Neural crest cell (in vitro differentiated cells): Measurements from ENCODE around the gene KIAA1958. TPM values are rescaled to one million over a fixed set of nuclear protein-coding genes. Genes with fewer than 3 reads are reported as not detected.

Experiments
- DNase-seq: peaks from one replicate; pipeline ENCODE4 v3.0.0; 2021; ENCODE audit warnings: low read depth, mixed read lengths, low spot score
- H3K27ac Mint-ChIP-seq: one replicate; pipeline ENCODE4 v1.8.0; 2021; ENCODE audit warnings: mild to moderate bottlenecking, mixed read lengths; ENCODE audit not compliant: unreplicated experiment
- H3K27me3 Mint-ChIP-seq: 2 replicates; pipeline ENCODE4 v1.8.0; 2021; ENCODE audit warnings: low read depth, mild to moderate bottlenecking, mixed read lengths
- H3K36me3 Mint-ChIP-seq: 2 replicates; pipeline ENCODE4 v1.8.0; 2021; ENCODE audit warnings: low read depth, mild to moderate bottlenecking, mixed read lengths
- H3K4me1 Mint-ChIP-seq: 2 replicates; pipeline ENCODE4 v1.8.0; 2021; ENCODE audit warnings: mixed read lengths
- H3K4me3 Mint-ChIP-seq: one replicate; pipeline ENCODE4 v1.8.0; 2021; ENCODE audit warnings: mild to moderate bottlenecking, mixed read lengths
- H3K9me3 Mint-ChIP-seq: 2 replicates; pipeline ENCODE4 v1.8.0; 2021; ENCODE audit warnings: mixed read lengths
- CTCF ChIP-seq: fragments of 200-600 bp; sonication (generic); conservative IDR thresholded peaks from 2 replicates; pipeline ENCODE4 v1.5.0; 2021; ENCODE audit warnings: antibody characterized with exemption, mild to moderate bottlenecking
- total RNA-seq: library from RNA; stranded (reverse); gene quantifications from 2 replicates; pipeline ENCODE4 v1.2.1, GENCODE V29; 2021

Gene KIAA1958
- total RNA-seq, 1 donor from 2014 or later: 46.7 TPM

GRCh38 chr9:112572416-112572815, 85.8 kb downstream of the KIAA1958 start:
- Mint-ChIP-seq H3K9me3 (no peaks in the 10 kb centered on the region), H3K27ac (no peak overlapping the region), H3K4me1 (peaks cover 43% of the 10 kb centered on the region), H3K4me3 (no peak overlapping the region), H3K27me3 (no peaks in the 10 kb centered on the region), H3K36me3 (peaks cover 25% of the 10 kb centered on the region)
- TF ChIP-seq CTCF: no peak
- no peak for DNase-seq

- H3K9me3 Mint-ChIP-seq: no peaks in the 10 kb centered on the region
- peaks cover 41% of the 10 kb centered on the region for H3K4me1 Mint-ChIP-seq
- no peak for TF ChIP-seq CTCF
- no peak overlapping the region for H3K4me3 Mint-ChIP-seq
- peaks cover 25% of the 10 kb centered on the region for H3K36me3 Mint-ChIP-seq
- no peaks in the 10 kb centered on the region for H3K27me3 Mint-ChIP-seq
- no peak for DNase-seq
- H3K27ac Mint-ChIP-seq: no peak overlapping the region
These were observed 87.4 kb downstream of the KIAA1958 start for GRCh38 chr9:112574008-112574407.

GRCh38 chr9:112575107-112575506, 88.5 kb downstream of the KIAA1958 start:
- no peak for DNase-seq
- TF ChIP-seq CTCF: no peak
- peaks cover 25% of the 10 kb centered on the region for H3K36me3 Mint-ChIP-seq
- H3K27ac Mint-ChIP-seq: no peak overlapping the region
- no peaks in the 10 kb centered on the region for H3K9me3 Mint-ChIP-seq
- H3K4me3 Mint-ChIP-seq: no peak overlapping the region
- peaks cover 33% of the 10 kb centered on the region for H3K4me1 Mint-ChIP-seq
- H3K27me3 Mint-ChIP-seq: no peaks in the 10 kb centered on the region

GRCh38 chr9:112581469-112582176, 95.0 kb downstream of the KIAA1958 start:
- TF ChIP-seq CTCF: no peak
- Mint-ChIP-seq H3K27ac (peak overlapping the region; percentile 29), H3K36me3 (peaks cover 1% of the 10 kb centered on the region), H3K27me3 (no peaks in the 10 kb centered on the region), H3K4me3 (no peak overlapping the region), H3K9me3 (no peaks in the 10 kb centered on the region), H3K4me1 (peaks cover 35% of the 10 kb centered on the region)
- no peak for DNase-seq

- Mint-ChIP-seq H3K36me3 (no peaks in the 10 kb centered on the region), H3K9me3 (no peaks in the 10 kb centered on the region), H3K27ac (no peak overlapping the region), H3K4me1 (peaks cover 38% of the 10 kb centered on the region), H3K27me3 (no peaks in the 10 kb centered on the region), H3K4me3 (no peak overlapping the region)
- no peak for TF ChIP-seq CTCF
- DNase-seq: no peak
These were observed 96.0 kb downstream of the KIAA1958 start for GRCh38 chr9:112582371-112583262.
